Muscle of leg (tissue), 16 donors: ENCODE results near the gene DRGX. TPM values are rescaled to one million over a fixed set of nuclear protein-coding genes. Genes with fewer than 3 reads are reported as not detected.

Experiments used
- DNase-seq: peaks from one replicate; pipeline ENCODE4 v3.0.0; 2013
- H3K27ac ChIP-seq: one replicate; pipeline ENCODE4 v1.5.1; 2013; ENCODE audit warnings: mild to moderate bottlenecking, low read length, control low read depth
- H3K27me3 ChIP-seq: one replicate; pipeline ENCODE4 v1.6.1; 2013; ENCODE audit warnings: low read length; ENCODE audit not compliant: control insufficient read depth, insufficient read depth
- H3K36me3 ChIP-seq: one replicate; pipeline ENCODE4 v1.6.1; 2013; ENCODE audit warnings: low read length; ENCODE audit not compliant: control insufficient read depth, insufficient read depth
- H3K4me1 ChIP-seq: one replicate; pipeline ENCODE4 v1.6.1; 2013; ENCODE audit warnings: low read length; ENCODE audit not compliant: control insufficient read depth, insufficient read depth
- H3K4me3 ChIP-seq: one replicate; pipeline ENCODE4 v1.5.1; 2013; ENCODE audit warnings: low read length, control low read depth
- H3K9me3 ChIP-seq: replicated peaks from 2 replicates; pipeline ENCODE4 v1.6.1; 2013; ENCODE audit warnings: low read depth, low read length; ENCODE audit not compliant: control insufficient read depth
- WGBS: methylation state at CpG from one replicate; pipeline ENCODE4 v1.1.5; 2013; ENCODE audit warnings: missing lambda C conversion rate; ENCODE audit not compliant: insufficient coverage; 5-methylcytosine and 5-hydroxymethylcytosine counted together
- long read RNA-seq, 11 donors: transcript quantifications; one replicate each; lab custom pipeline, GENCODE V29; 2026
- polyA plus RNA-seq, 8 donors: library from polyadenylated mRNA; unstranded; fragments of 120-200 nt; gene quantifications; one replicate each; pipeline versions ENCODE4 v1.2.1 to v1.2.3, GENCODE V29; 2013; ENCODE audit warnings: inconsistent platforms in 1 of 8, low replicate concordance in 1 of 8; ENCODE audit not compliant: insufficient read length in 8 of 8, insufficient read depth in 1 of 8
- total RNA-seq: library from RNA; stranded (reverse); fragments of 120-200 nt; gene quantifications from one replicate; pipeline ENCODE4 v1.2.4, GENCODE V29; 2013

DRGX gene
- not detected for total RNA-seq
- not detected for polyA plus RNA-seq
- long read RNA-seq, donor 1 = 0 reads
- long read RNA-seq, donor 2 = 0 reads
- long read RNA-seq, donor 3 = 0 reads
- long read RNA-seq, donor 4 = 0 reads
- long read RNA-seq, donor 5 = 0 reads
- long read RNA-seq, donor 6 = 0 reads
- long read RNA-seq, donor 7 = 0 reads
- long read RNA-seq, donor 8 = 0 reads
- long read RNA-seq, donor 9 = 0 reads
- long read RNA-seq, donor 10 = 0 reads
- long read RNA-seq, donor 11 = 0 reads

DNA sequence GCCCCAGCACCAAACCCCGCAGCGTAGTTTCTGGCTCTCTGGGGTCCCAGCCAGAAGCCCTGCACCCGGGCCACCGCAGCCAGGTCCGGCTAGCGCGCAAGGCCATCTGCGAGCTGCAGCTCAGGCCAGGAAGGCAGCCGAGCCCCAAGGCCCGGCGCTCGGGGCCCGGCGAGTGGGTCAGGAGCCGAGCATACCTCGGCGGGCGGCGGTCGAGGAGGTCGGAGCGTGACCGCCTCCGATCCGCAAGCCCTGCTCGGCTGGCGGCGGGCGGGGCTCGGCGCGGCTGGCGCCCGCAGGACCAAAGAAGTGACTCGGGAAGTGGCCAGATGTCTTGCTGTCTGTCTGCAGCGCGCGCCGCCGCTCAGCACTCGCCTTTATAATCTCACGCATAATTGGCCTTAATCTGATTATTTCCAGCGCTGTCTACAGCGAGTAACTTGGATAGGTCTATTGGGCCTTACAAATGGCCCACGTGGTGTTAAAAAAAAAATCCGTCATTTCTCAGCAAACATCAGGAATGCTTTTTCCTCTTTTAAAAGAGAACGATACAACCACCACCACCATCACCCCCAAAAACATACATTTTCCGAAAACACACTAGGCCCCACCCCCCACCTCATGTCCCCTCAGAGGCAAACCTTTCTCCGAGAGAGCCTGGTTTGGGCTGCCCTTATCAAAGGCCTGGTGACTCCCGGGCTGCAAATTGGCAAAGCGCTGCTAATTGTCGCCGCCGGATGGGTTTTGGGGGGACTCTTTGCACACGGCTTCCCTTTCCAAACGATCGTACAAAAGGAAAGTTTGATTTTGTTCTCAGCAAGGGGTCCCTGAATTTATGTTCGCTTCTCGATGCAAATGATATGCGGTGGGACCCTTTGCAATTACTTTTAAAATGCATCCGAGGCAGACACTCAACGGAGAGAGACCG, at the start of gene DRGX:
TSS of gene DRGX (minus strand) at position 349 of the 925 bp plus-strand sequence. CDS start 649 bp downstream, outside the sequence.
- Histone ChIP-seq H3K4me3 (no peak within 1 kb of the TSS), H3K4me1 (peaks cover 22% of the 10 kb centered on the region), H3K36me3 (no peaks in the 10 kb centered on the region), H3K27ac (no peak within 1 kb of the TSS), H3K9me3 (no peaks in the 10 kb centered on the region), H3K27me3 (peaks cover 70% of the 10 kb centered on the region)
- WGBS = 2% methylated on average over 61 of the region's 63 CpGs
- DNase-seq = no peak

DNA sequence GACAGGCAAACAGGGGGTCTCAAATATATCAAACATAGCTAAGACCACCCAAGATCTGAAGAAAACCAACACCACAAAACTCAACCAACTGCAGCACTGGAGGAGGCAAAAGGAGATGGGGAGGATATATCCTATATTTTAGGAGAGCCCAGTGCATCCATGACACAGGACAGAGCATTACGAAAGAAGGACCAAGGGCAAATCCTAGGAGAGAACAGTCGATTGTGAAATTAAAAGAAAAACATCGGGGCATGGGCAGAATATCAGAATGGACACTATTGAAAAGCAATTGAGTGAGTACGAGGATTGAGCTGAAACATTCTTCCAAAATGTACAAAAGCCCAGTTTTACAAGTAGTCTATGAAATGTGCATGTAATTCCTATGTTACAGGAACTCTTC, 48.5 kb upstream of the DRGX start:
- no peaks in the 10 kb centered on the region for H3K36me3 ChIP-seq
- 100% methylated on average over 1 of the region's 4 CpGs for WGBS
- H3K4me3 ChIP-seq = no peak overlapping the region
- H3K9me3 ChIP-seq = peaks cover 11% of the 10 kb centered on the region
- no peak for DNase-seq
- H3K27ac ChIP-seq = no peak overlapping the region
- no peaks in the 10 kb centered on the region for H3K27me3 ChIP-seq
- no peaks in the 10 kb centered on the region for H3K4me1 ChIP-seq

DNA sequence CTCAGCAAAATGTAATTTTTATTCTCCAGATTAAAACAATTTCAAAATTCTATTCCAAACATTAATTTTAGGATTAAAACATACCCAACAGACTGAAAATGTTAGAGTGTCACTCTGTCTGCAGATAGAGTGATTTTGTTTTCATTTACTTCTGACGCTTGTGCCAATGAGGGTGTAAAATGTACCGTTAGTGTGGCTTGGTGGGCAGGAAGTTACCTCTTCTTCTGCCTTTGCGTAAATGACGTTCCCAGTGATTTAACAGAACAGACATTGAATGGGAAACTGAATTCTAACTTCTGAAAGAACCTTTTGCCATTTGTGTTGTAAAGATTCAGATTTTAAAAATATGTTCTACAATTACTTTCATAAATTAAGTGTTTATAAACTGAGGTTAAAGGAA, 47.0 kb upstream of the DRGX start:
- WGBS = no CpG with 5 or more reads among the region's 4 CpGs
- no peaks in the 10 kb centered on the region for H3K4me1 ChIP-seq
- H3K9me3 ChIP-seq = no peaks in the 10 kb centered on the region
- no peak overlapping the region for H3K27ac ChIP-seq
- H3K36me3 ChIP-seq = no peaks in the 10 kb centered on the region
- no peak for DNase-seq
- no peaks in the 10 kb centered on the region for H3K27me3 ChIP-seq
- no peak overlapping the region for H3K4me3 ChIP-seq

DNA sequence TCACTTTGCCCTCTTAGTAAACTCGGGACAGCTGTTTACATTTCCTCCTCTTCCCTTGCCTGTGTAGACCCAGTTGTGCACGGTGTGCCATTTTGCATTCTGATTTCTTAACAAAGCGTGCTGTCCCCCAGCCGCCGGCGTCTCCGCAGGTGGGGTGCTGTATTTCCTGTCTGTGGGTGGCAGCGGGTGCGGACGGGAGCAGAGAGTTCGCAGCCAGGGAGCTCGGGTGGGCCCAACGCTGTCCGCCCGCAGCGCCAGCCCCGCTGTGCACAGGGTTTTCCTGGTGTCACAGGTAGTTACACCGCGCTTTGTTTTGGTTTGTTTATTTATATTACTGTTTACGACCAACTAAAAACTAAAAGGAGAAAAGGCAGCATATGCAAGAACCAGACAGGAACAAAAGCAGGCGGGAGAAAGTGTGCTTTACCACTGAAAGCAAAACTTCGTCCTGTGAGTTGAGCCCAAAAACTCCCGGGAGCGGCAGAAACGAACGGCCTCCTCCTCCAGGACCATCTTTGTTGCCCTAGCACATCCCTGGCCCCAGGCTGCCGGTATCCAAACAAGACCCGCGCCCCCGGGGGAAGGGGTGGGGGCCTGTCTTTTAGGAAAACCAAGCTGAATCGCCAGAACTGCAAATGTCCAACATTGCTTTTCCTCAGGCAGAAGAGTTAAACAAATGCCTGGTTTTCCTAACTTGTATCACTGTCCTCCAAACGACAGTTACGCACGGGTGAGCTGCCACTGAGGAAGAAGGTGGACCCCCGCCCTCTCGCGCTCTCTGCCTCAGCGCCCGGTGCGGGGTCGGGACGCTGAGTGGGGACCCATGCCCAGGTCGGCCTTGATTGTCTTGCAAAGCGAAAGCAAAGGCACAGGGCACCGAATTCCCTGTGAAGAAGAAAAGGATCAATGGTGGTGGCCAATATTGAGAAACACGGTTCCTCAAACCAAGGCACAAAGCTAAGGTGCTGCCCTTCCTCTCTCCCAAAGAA, 45.9 kb upstream of the DRGX start:
- Histone ChIP-seq H3K4me3 (no peak overlapping the region), H3K27me3 (no peaks in the 10 kb centered on the region), H3K36me3 (no peaks in the 10 kb centered on the region), H3K4me1 (no peaks in the 10 kb centered on the region), H3K9me3 (no peaks in the 10 kb centered on the region), H3K27ac (no peak overlapping the region)
- no peak for DNase-seq
- 33% methylated on average over 27 of the region's 46 CpGs for WGBS

DNA sequence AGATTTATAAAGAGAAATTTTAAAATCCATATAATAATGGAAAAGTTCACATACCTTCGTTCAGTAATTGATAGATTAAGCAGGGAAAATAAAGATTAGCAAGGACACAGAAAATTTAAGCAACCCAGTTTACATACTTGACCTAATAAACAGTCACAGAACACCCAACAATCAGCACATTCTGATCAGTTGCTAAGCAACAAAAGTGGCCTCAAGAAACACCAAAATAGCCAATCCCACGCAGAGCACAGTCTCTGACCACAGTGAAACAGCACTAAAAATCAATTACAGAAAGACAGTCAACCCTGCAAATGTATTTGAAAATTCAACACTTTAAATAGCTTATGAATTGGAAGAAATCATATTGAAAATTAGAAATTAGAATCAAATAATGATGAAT, 39.3 kb upstream of the DRGX start:
- Histone ChIP-seq H3K27me3 (no peaks in the 10 kb centered on the region), H3K4me1 (no peaks in the 10 kb centered on the region), H3K9me3 (peaks cover 2% of the 10 kb centered on the region), H3K36me3 (no peaks in the 10 kb centered on the region), H3K4me3 (no peak overlapping the region), H3K27ac (no peak overlapping the region)
- no peak for DNase-seq
- WGBS = no CpG with 5 or more reads among the region's 2 CpGs

GRCh38 chr10:49433069-49433468, 37.2 kb upstream of the DRGX start:
- Histone ChIP-seq H3K4me1 (no peaks in the 10 kb centered on the region), H3K36me3 (no peaks in the 10 kb centered on the region), H3K4me3 (no peak overlapping the region), H3K9me3 (peaks cover 2% of the 10 kb centered on the region), H3K27ac (no peak overlapping the region), H3K27me3 (no peaks in the 10 kb centered on the region)
- DNase-seq = no peak
- WGBS = no CpG with 5 or more reads among the region's 2 CpGs

DNA sequence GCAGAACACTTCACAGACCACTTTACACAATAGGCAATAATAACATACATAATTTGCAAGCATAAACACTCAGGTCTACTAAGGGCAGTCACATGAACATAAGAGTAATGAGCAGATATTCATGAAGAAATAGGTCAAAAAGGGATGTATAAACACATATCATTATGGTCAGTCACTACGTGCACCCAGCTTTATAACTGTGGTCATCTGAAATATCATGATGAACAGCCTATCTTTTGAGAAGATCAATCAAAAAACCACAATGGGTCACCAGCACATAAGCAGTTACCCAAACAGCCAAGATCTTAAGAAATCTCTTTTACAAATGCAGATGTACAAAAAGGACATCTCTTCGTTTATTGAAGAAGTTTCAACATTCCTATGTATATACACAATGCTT, 35.5 kb upstream of the DRGX start:
- Histone ChIP-seq H3K36me3 (no peaks in the 10 kb centered on the region), H3K27ac (no peak overlapping the region), H3K9me3 (peaks cover 2% of the 10 kb centered on the region), H3K4me1 (no peaks in the 10 kb centered on the region), H3K4me3 (no peak overlapping the region), H3K27me3 (no peaks in the 10 kb centered on the region)
- no peak for DNase-seq
- 63% methylated on average over 1 of the region's 2 CpGs for WGBS

DNA sequence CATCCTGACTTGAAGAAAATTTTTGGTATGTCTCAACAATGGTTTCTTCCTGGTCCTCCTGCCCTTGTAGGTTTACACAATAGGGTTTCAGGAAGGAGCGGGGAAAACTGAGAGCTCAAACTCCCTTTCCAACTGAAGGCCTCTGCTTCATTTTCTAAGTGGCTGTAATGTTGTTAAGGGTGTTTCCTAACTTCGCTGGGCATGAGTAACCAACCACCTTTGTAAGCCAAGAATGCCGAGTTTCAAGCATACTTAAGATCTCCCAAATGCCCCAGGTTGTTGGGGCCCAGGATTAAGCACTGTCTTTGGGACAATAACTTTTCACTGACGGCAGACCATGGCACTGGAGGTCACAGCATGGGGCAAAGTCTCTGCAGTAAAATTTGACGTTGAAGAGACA, 33.6 kb upstream of the DRGX start:
- Histone ChIP-seq H3K4me1 (no peaks in the 10 kb centered on the region), H3K27ac (no peak overlapping the region), H3K36me3 (no peaks in the 10 kb centered on the region), H3K4me3 (no peak overlapping the region), H3K9me3 (peaks cover 9% of the 10 kb centered on the region), H3K27me3 (no peaks in the 10 kb centered on the region)
- WGBS = 75% methylated on average over 4 of the region's 5 CpGs
- DNase-seq = no peak

GRCh38 chr10:49426490-49427360, 30.8 kb upstream of the DRGX start:
- Histone ChIP-seq H3K36me3 (no peaks in the 10 kb centered on the region), H3K27ac (no peak overlapping the region), H3K9me3 (peaks cover 9% of the 10 kb centered on the region), H3K4me1 (no peaks in the 10 kb centered on the region), H3K27me3 (no peaks in the 10 kb centered on the region), H3K4me3 (no peak overlapping the region)
- WGBS = 85% methylated on average over 7 of the region's 9 CpGs
- no peak for DNase-seq
